H1 (cell line): Measurements from ENCODE around the gene PFDN4. TPM values are rescaled to one million over a fixed set of nuclear protein-coding genes. Genes with fewer than 3 reads are reported as not detected.

Experiments
- CTCF ChIA-PET: fragments of 300-600 bp; sonication (Branson Sonifier 250); formaldehyde crosslinking; loops from one replicate; lab custom pipeline; 2021; ENCODE audit not compliant: partially characterized antibody; lab: Charles Lee
- POLR2A ChIA-PET: fragments of 300-600 bp; sonication (Branson Sonifier 250); formaldehyde crosslinking; loops from one replicate; lab custom pipeline; 2021; ENCODE audit warnings: inconsistent platforms; ENCODE audit not compliant: partially characterized antibody; lab: Charles Lee
- DNase-seq, 2 experiments: peaks; one replicate each; pipeline versions ENCODE4 v3.0.0 to v3.0.0-alpha.2; 2010 to 2022; ENCODE audit warnings: low spot score in 2 of 2, low read depth in 1 of 2, mixed read lengths in 1 of 2
- FAIRE-seq: peaks from 2 replicates; lab custom pipeline; 2011; peaks lifted over from hg19 to GRCh38; lab: Jason Lieb, UNC
- H2AFZ ChIP-seq: 2 replicates; pipeline ENCODE4 v1.8.1; 2012; ENCODE audit warnings: low read length, inconsistent platforms
- H2AK5ac ChIP-seq: 2 replicates; pipeline ENCODE4 v1.6.1; 2013; ENCODE audit warnings: low read depth, low read length
- H2BK120ac ChIP-seq: replicated peaks from 2 replicates; pipeline ENCODE3; 2013; ENCODE audit warnings: low read depth, low read length, inconsistent platforms
- H2BK12ac ChIP-seq: 2 replicates; pipeline ENCODE4 v1.6.1; 2013; ENCODE audit warnings: low read depth, low read length
- H2BK15ac ChIP-seq: 2 replicates; pipeline ENCODE4 v1.6.1; 2013; ENCODE audit warnings: low read length
- H2BK20ac ChIP-seq: 2 replicates; pipeline ENCODE4 v1.6.1; 2013; ENCODE audit warnings: low read length
- H2BK5ac ChIP-seq: 2 replicates; pipeline ENCODE4 v1.6.1; 2013; ENCODE audit warnings: low read depth, low read length
- H3K14ac ChIP-seq: 2 replicates; pipeline ENCODE4 v1.6.1; 2013; ENCODE audit warnings: inconsistent platforms; ENCODE audit not compliant: insufficient read length
- H3K18ac ChIP-seq: 2 replicates; pipeline ENCODE4 v1.6.1; 2013; ENCODE audit warnings: low read length; ENCODE audit errors: extremely low read depth
- H3K23ac ChIP-seq: 2 replicates; pipeline ENCODE4 v1.6.1; 2013; ENCODE audit warnings: inconsistent platforms; ENCODE audit not compliant: insufficient read length
- H3K23me2 ChIP-seq: 2 replicates; pipeline ENCODE4 v1.6.1; 2013; ENCODE audit warnings: low read depth, low read length
- H3K27ac ChIP-seq: 2 replicates; pipeline ENCODE4 v1.6.1; 2011; ENCODE audit warnings: low read depth, low read length, inconsistent platforms
- H3K27me3 ChIP-seq, 4 experiments: replicated peaks in 1 of 4; 1 replicate in 1 of 4; 2 replicates in 3 of 4; pipeline versions ENCODE4 v1.6.1 to v1.8.1; 2011 to 2013; ENCODE audit warnings: low read length in 3 of 4, mild to moderate bottlenecking in 3 of 4, inconsistent platforms in 2 of 4, mixed read lengths in 2 of 4, moderate library complexity in 1 of 4; ENCODE audit not compliant: control insufficient read depth in 3 of 4, insufficient read depth in 3 of 4; ENCODE audit errors: extremely low read depth in 1 of 4
- H3K36me3 ChIP-seq, 4 experiments: 2 replicates each; pipeline versions ENCODE4 v1.6.1 to v1.8.1; 2011 to 2013; ENCODE audit warnings: mild to moderate bottlenecking in 4 of 4, low read length in 3 of 4, moderate library complexity in 2 of 4, control low read depth in 1 of 4, inconsistent platforms in 1 of 4; ENCODE audit not compliant: insufficient read depth in 4 of 4, control insufficient read depth in 2 of 4
- H3K4ac ChIP-seq: replicated peaks from 2 replicates; pipeline ENCODE3; 2013; ENCODE audit warnings: low read length, low read depth, mixed read lengths, inconsistent platforms; ENCODE audit not compliant: insufficient read length
- H3K4me1 ChIP-seq, 4 experiments: replicated peaks in 1 of 4; 1 replicate in 1 of 4; 2 replicates in 3 of 4; pipeline versions ENCODE4 v1.6.1 to v1.8.1; 2011 to 2013; ENCODE audit warnings: low read length in 3 of 4, inconsistent platforms in 2 of 4, mixed read lengths in 1 of 4; ENCODE audit not compliant: insufficient read depth in 4 of 4, control insufficient read depth in 3 of 4
- H3K4me2 ChIP-seq, 2 experiments: 2 replicates each; pipeline versions ENCODE4 v1.6.1 to v1.8.1; 2011 to 2013; ENCODE audit warnings: low read depth in 2 of 2, low read length in 2 of 2, control low read depth in 1 of 2, inconsistent platforms in 1 of 2, mild to moderate bottlenecking in 1 of 2; ENCODE audit not compliant: insufficient read depth in 1 of 2
- H3K4me3 ChIP-seq, 4 experiments: fragments of 200-600, 300-600 bp in 1 of 4; sonication (generic), shearing (Covaris generic), sonication (Bioruptor Twin) in 1 of 4; 2 replicates each; pipeline versions ENCODE4 v1.5.1 to v1.8.1; 2011 to 2016; ENCODE audit warnings: low read length in 4 of 4, low read depth in 3 of 4, control low read depth in 2 of 4, inconsistent platforms in 2 of 4, mild to moderate bottlenecking in 2 of 4, mixed read lengths in 1 of 4, moderate library complexity in 1 of 4; ENCODE audit not compliant: insufficient read depth in 2 of 4; ENCODE audit errors: extremely low read depth in 1 of 4
- H3K56ac ChIP-seq: replicated peaks from 2 replicates; pipeline ENCODE3; 2013; ENCODE audit warnings: low read depth, mild to moderate bottlenecking, mixed read lengths, low read length, inconsistent platforms; ENCODE audit not compliant: insufficient read length
- H3K79me1 ChIP-seq: 2 replicates; pipeline ENCODE4 v1.6.1; 2013; ENCODE audit warnings: low read depth, low read length, control low read depth
- H3K79me2 ChIP-seq, 2 experiments: 2 replicates each; pipeline versions ENCODE4 v1.6.1 to v1.8.1; 2012 to 2013; ENCODE audit warnings: low read length in 2 of 2, mild to moderate bottlenecking in 2 of 2, inconsistent platforms in 1 of 2; ENCODE audit not compliant: insufficient read depth in 2 of 2, control insufficient read depth in 1 of 2
- H3K9ac ChIP-seq, 4 experiments: replicated peaks in 1 of 4; 1 replicate in 1 of 4; 2 replicates in 3 of 4; pipeline versions ENCODE4 v1.6.1 to v1.8.1; 2011 to 2013; ENCODE audit warnings: low read depth in 3 of 4, low read length in 3 of 4, control low read depth in 2 of 4, mild to moderate bottlenecking in 2 of 4, moderate library complexity in 2 of 4, inconsistent platforms in 1 of 4; ENCODE audit errors: extremely low read depth in 1 of 4
- H3K9me3 ChIP-seq, 2 experiments: 2 replicates each; pipeline versions ENCODE4 v1.6.1 to v1.8.1; 2012 to 2013; ENCODE audit warnings: mild to moderate bottlenecking in 2 of 2, moderate library complexity in 2 of 2, control low read depth in 1 of 2, inconsistent platforms in 1 of 2, low read depth in 1 of 2, low read length in 1 of 2, mixed read lengths in 1 of 2; ENCODE audit not compliant: insufficient read depth in 2 of 2
- H4K20me1 ChIP-seq, 2 experiments: replicated peaks in 1 of 2; 2 replicates each; pipeline versions ENCODE3 to v1.8.1; 2011 to 2013; ENCODE audit warnings: inconsistent platforms in 2 of 2, low read length in 2 of 2, mild to moderate bottlenecking in 1 of 2; ENCODE audit not compliant: insufficient read depth in 2 of 2, control insufficient read depth in 1 of 2
- H4K5ac ChIP-seq: 2 replicates; pipeline ENCODE4 v1.6.1; 2013; ENCODE audit warnings: low read length, low read depth, mixed read lengths, inconsistent platforms; ENCODE audit not compliant: insufficient read length
- H4K8ac ChIP-seq: 2 replicates; pipeline ENCODE4 v1.8.0; 2013; ENCODE audit warnings: mild to moderate bottlenecking, moderate library complexity, low read length, inconsistent platforms; ENCODE audit not compliant: insufficient read depth; ENCODE audit errors: extremely low read depth
- H4K91ac ChIP-seq: replicated peaks from 2 replicates; pipeline ENCODE3; 2013; ENCODE audit warnings: low read length, mixed read lengths, inconsistent platforms; ENCODE audit not compliant: insufficient read length
- GTF2F1 ChIP-seq: IDR thresholded peaks from 2 replicates; pipeline ENCODE4 v1.6.1; 2012; ENCODE audit warnings: low read depth, low read length, improper control_type of control experiment, borderline replicate concordance
- JUND ChIP-seq: IDR thresholded peaks from 2 replicates; pipeline ENCODE4 v1.6.1; 2011; ENCODE audit warnings: mild to moderate bottlenecking, improper control_type of control experiment, low read length
- TEAD4 ChIP-seq: IDR thresholded peaks from 2 replicates; pipeline ENCODE4 v1.6.1; 2012; ENCODE audit warnings: low read depth, low read length, inconsistent platforms, mixed read lengths
- ZNF274 ChIP-seq: IDR thresholded peaks from 2 replicates; pipeline ENCODE4 v1.7.0; 2012; ENCODE audit warnings: low read length, borderline replicate concordance; ENCODE audit errors: extremely low read depth
- WGBS, 2 experiments: shearing (Covaris generic) in 1 of 2; methylation state at CpG; one replicate each; pipeline versions ENCODE4 v1.1.6 to v1.1.7; 2013 to 2015; ENCODE audit warnings: low lambda C conversion rate in 2 of 2, mixed read lengths in 2 of 2, inconsistent platforms in 1 of 2, low coverage in 1 of 2, missing lambda C conversion rate in 1 of 2; ENCODE audit not compliant: insufficient replicate concordance in 2 of 2, insufficient coverage in 1 of 2, insufficient read length in 1 of 2; ENCODE audit errors: extremely low coverage in 1 of 2, missing lambda C conversion rate in 1 of 2; 5-methylcytosine and 5-hydroxymethylcytosine counted together
- polyA plus RNA-seq, 7 experiments: library from polyadenylated mRNA; depleted of rRNA in 3 of 7; stranded (reverse) in 5 of 7; unstranded in 2 of 7; fragments of >200 nt in 5 of 7; fragments of 200-250 nt in 2 of 7; gene quantifications; 1 replicate in 5 of 7; 2 replicates in 1 of 7; 4 replicates in 1 of 7; pipeline versions ENCODE4 v1.2.1 to v1.2.3, GENCODE V29; 2011 to 2013; ENCODE audit warnings: missing spikeins in 2 of 7, mixed read lengths in 2 of 7
- total RNA-seq: library from RNA; stranded (reverse); fragmentation: NEBNext Ultra II Directional; extraction: Animal tissue kit (Norgen Biotek cat#: 25700); gene quantifications from 2 replicates; pipeline ENCODE4 v1.2.1, GENCODE V29; 2021

Gene PFDN4
- total and polyA plus RNA-seq, 2 of the 8 experiments (the other 6 are each of a cell fraction or from before 2014, with no cell fraction given), result 41.9 to 96.8 TPM

DNA sequence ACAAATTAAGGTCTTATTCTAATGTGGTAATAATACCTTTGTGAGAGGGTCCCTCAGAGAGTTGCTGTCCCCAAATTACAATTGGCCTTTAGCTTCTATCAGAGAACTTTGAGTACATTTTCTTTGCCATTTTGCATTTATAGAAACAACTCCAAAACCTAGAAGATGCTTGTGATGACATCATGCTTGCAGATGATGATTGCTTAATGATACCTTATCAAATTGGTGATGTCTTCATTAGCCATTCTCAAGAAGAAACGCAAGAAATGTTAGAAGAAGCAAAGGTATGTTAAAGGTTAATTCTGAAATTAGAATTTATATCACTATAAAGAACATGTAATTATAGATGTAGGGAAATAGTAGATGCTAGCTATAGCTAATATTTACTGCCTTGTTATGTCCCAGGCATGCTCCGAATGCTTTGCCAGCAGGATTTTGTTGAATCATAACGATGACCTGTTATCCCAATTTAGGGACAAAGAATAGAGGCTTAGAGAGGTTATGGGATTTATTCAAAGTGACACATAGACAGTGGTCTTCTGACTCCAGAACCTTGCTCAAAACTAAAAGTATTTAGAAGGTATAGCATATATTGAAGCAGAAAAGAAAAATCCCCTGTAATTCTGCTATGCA is 7.4 kb downstream of the PFDN4 start:
- H3K79me2 ChIP-seq, result peaks cover 7 to 59% of the 10 kb centered on the region in 2 experiments; a peak in 3 of 4 replicates
- H3K79me1 ChIP-seq, result peaks cover 3% of the 10 kb centered on the region
- DNase-seq (no peak), FAIRE-seq (no peak)
- ChIA-PET POLR2A (interaction anchor here (1.1 kb wide), 1 partner anchor 9 kb away, joined by 3 read pairs; no protein-coding TSS in a partner anchor), CTCF (interaction anchor here (1.0 to 3.1 kb wide), 4 partner anchors 10 to 110 kb away, joined by 6 to 15 read pairs (median 10); no protein-coding TSS in a partner anchor)
- H4K20me1 ChIP-seq, result peaks cover 0 to 11% of the 10 kb centered on the region in 2 experiments
- no peak overlapping the region for H3K14ac ChIP-seq
- H3K27ac ChIP-seq, result no peak overlapping the region
- no peak overlapping the region for H2BK12ac ChIP-seq
- H3K4me1 ChIP-seq, result peaks cover 0 to 2% (median 0%) of the 10 kb centered on the region in 4 experiments; a peak in 1 of 7 replicates
- H2BK120ac ChIP-seq, result no peak overlapping the region
- no peak overlapping the region for H2BK5ac ChIP-seq
- no peak overlapping the region for H3K18ac ChIP-seq
- H3K36me3 ChIP-seq, result peaks cover 3 to 46% (median 17%) of the 10 kb centered on the region in 4 experiments
- no peaks in the 10 kb centered on the region for H3K9me3 ChIP-seq
- H3K23me2 ChIP-seq, result no peaks in the 10 kb centered on the region
- no peak overlapping the region for H2BK15ac ChIP-seq
- no peak overlapping the region for H4K91ac ChIP-seq
- H4K5ac ChIP-seq, result no peak overlapping the region
- H3K4me2 ChIP-seq, result no peak overlapping the region
- H4K8ac ChIP-seq, result no peak overlapping the region
- TF ChIP-seq JUND (no peak), ZNF274 (no peak), GTF2F1 (no peak), TEAD4 (no peak)
- H2BK20ac ChIP-seq, result no peak overlapping the region
- H3K9ac ChIP-seq, result no peak overlapping the region
- H2AFZ ChIP-seq, result no peak overlapping the region
- no peak overlapping the region for H3K4me3 ChIP-seq
- H3K4ac ChIP-seq, result no peak overlapping the region
- 97% methylated on average over 3 of the region's 3 CpGs; no CpG with 5 or more reads in 1 of the 2 experiments for WGBS, 2 experiments
- no peak overlapping the region for H3K23ac ChIP-seq
- H3K27me3 ChIP-seq, result no peaks in the 10 kb centered on the region
- H2AK5ac ChIP-seq, result no peak overlapping the region
- no peak overlapping the region for H3K56ac ChIP-seq
